H1 (cell line): Measurements from ENCODE around the gene TEAD1. TPM values are rescaled to one million over a fixed set of nuclear protein-coding genes. Genes with fewer than 3 reads are reported as not detected.

Experiments
- polyA plus RNA-seq, 7 experiments: library from polyadenylated mRNA; depleted of rRNA in 3 of 7; stranded (reverse) in 5 of 7; unstranded in 2 of 7; fragments of >200 nt in 5 of 7; fragments of 200-250 nt in 2 of 7; gene quantifications; 1 replicate in 5 of 7; 2 replicates in 1 of 7; 4 replicates in 1 of 7; pipeline versions ENCODE4 v1.2.1 to v1.2.3, GENCODE V29; 2011 to 2013; ENCODE audit warnings: missing spikeins in 2 of 7, mixed read lengths in 2 of 7
- total RNA-seq: library from RNA; stranded (reverse); fragmentation: NEBNext Ultra II Directional; extraction: Animal tissue kit (Norgen Biotek cat#: 25700); gene quantifications from 2 replicates; pipeline ENCODE4 v1.2.1, GENCODE V29; 2021
- TF ChIP-seq, protein P1 (sequence below): IDR thresholded peaks from 2 replicates; pipeline ENCODE4 v1.6.1; 2011; ENCODE audit warnings: low read depth, mild to moderate bottlenecking, low read length; ENCODE audit not compliant: insufficient read depth

The TEAD1 gene
- total and polyA plus RNA-seq, 2 of the 8 experiments (the other 6 are each of a cell fraction or from before 2014, with no cell fraction given), result 15.6 to 67.4 TPM

DNA sequence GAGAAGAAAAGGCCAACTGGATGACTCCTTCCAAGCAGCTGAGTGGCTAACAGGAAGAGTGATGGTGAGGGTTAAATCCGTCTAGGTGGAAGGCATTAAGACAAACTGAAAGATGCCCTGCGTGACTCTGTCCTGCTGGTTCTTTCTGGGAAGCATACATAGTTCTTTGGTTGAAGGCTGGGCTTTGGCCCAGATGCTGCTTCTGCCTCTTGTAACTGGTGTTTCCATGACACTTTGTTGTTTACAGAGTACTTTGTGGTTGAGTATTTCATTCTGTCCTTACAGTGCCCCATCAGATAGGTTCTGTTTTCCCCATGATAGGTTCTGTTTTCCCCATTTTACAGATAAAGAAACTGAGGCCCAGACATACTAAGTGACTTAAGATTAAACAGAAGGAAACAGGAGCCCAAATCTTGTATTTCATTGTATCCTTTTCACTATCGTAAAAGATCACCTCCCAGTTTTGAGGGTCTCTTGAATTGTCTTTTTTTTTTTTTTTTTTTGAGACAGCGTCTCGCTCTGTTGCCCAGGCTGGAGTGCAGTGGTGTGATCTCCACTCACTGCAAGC, 210.6 kb downstream of the TEAD1 start (continued):
- TF ChIP-seq, protein P1, sequence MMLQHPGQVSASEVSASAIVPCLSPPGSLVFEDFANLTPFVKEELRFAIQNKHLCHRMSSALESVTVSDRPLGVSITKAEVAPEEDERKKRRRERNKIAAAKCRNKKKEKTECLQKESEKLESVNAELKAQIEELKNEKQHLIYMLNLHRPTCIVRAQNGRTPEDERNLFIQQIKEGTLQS, result no peak
